HepG2 (cell line): Measurements from ENCODE around the gene COQ4. TPM values are rescaled to one million over a fixed set of nuclear protein-coding genes. Genes with fewer than 3 reads are reported as not detected.

Source experiments
- CC2D1A ChIP-seq: sonication (generic); formaldehyde crosslinking; IDR thresholded peaks from 2 replicates; pipeline ENCODE4 v1.8.1; 2023; ENCODE audit warnings: mild to moderate bottlenecking, missing genetic modification reagents
- CHD2 ChIP-seq: IDR thresholded peaks from 2 replicates; pipeline ENCODE4 v1.6.1; 2011; ENCODE audit warnings: low read depth, low read length, improper control_type of control experiment
- CREBL2 ChIP-seq: sonication (generic); formaldehyde crosslinking; IDR thresholded peaks from 2 replicates; pipeline ENCODE4 v1.8.1; 2023; ENCODE audit warnings: missing genetic modification reagents, mild to moderate bottlenecking, borderline replicate concordance
- KDM1A ChIP-seq: IDR thresholded peaks from 2 replicates; pipeline ENCODE4 v1.6.1; 2016; ENCODE audit warnings: missing compliant biosample characterization
- KDM2A ChIP-seq: sonication (generic); formaldehyde crosslinking; IDR thresholded peaks from 2 replicates; pipeline ENCODE4 v1.4.0; 2020; ENCODE audit warnings: low read depth, missing genetic modification reagents, borderline replicate concordance
- KDM5A ChIP-seq: fragments of 200-600 bp; sonication (generic); IDR thresholded peaks from 2 replicates; pipeline ENCODE4 v1.7.0; 2018; ENCODE audit warnings: antibody characterized with exemption, mild to moderate bottlenecking, low read length, borderline replicate concordance
- MIER2 ChIP-seq: IDR thresholded peaks from 2 replicates; pipeline ENCODE4 v1.6.1; 2016; ENCODE audit warnings: missing biosample characterization, missing genetic modification reagents
- TEAD2 ChIP-seq: sonication (generic); formaldehyde crosslinking; IDR thresholded peaks from 2 replicates; pipeline ENCODE4 v1.9.0; 2021; ENCODE audit warnings: missing genetic modification reagents
- XRCC5 ChIP-seq: fragments of 200-400 bp; formaldehyde crosslinking; optimal IDR thresholded peaks from 2 replicates; pipeline ENCODE3; 2017; ENCODE audit warnings: mild to moderate bottlenecking, low read length
- ZBTB26 ChIP-seq: IDR thresholded peaks from 2 replicates; pipeline ENCODE4 v1.6.1; 2016; ENCODE audit warnings: missing compliant biosample characterization, missing genetic modification reagents, borderline replicate concordance
- ZNF207 ChIP-seq: fragments of 450-650 bp; IDR thresholded peaks from 2 replicates; pipeline ENCODE4 v1.6.1; 2016; ENCODE audit warnings: antibody characterized with exemption, borderline replicate concordance
- ZNF337 ChIP-seq: sonication (generic); formaldehyde crosslinking; IDR thresholded peaks from 2 replicates; pipeline ENCODE4 v1.5.1; 2020; ENCODE audit warnings: missing genetic modification reagents, low read depth, mild to moderate bottlenecking, borderline replicate concordance
- ZNF446 ChIP-seq: sonication (generic); formaldehyde crosslinking; IDR thresholded peaks from 2 replicates; pipeline ENCODE4 v1.5.0; 2020; ENCODE audit warnings: mild to moderate bottlenecking, missing genetic modification reagents
- polyA plus RNA-seq, 8 experiments: library from polyadenylated mRNA; depleted of rRNA in 3 of 8; stranded (reverse) in 7 of 8; unstranded in 1 of 8; fragments of >200 nt; fragmentation: Illumina TruSeq in 4 of 8; extraction: Trizol in 4 of 8; gene quantifications; 2 replicates each; pipeline versions ENCODE4 v1.2.1 to v1.2.3, GENCODE V29; 2011 to 2016; ENCODE audit warnings: low read depth in 4 of 8, missing spikeins in 1 of 8, mixed read lengths in 1 of 8; ENCODE audit not compliant: insufficient read depth in 1 of 8
- total RNA-seq, 5 experiments: library from RNA; depleted of rRNA; stranded (reverse); fragments of >200 nt; fragmentation: Illumina TruSeq; extraction: Trizol; gene quantifications; 2 replicates each; pipeline ENCODE4 v1.2.3, GENCODE V29; 2016; ENCODE audit warnings: low read depth in 1 of 5
- TF ChIP-seq, protein P1 (sequence below): sonication (generic); formaldehyde crosslinking; IDR thresholded peaks from 2 replicates; pipeline ENCODE4 v1.5.0; 2020; ENCODE audit warnings: missing genetic modification reagents
- TF ChIP-seq, protein P2 (sequence below): sonication (generic); formaldehyde crosslinking; IDR thresholded peaks from 2 replicates; pipeline ENCODE4 v1.9.0; 2021; ENCODE audit warnings: mild to moderate bottlenecking, missing genetic modification reagents
- TF ChIP-seq, protein P3 (sequence below): sonication (generic); formaldehyde crosslinking; IDR thresholded peaks from 2 replicates; pipeline ENCODE4 v1.8.0; 2022; ENCODE audit warnings: mild to moderate bottlenecking, missing genetic modification reagents, borderline replicate concordance
- TF ChIP-seq, protein P4 (sequence below): sonication (generic); formaldehyde crosslinking; IDR thresholded peaks from 2 replicates; pipeline ENCODE4 v1.8.0; 2022; ENCODE audit warnings: missing genetic modification reagents, mild to moderate bottlenecking, inconsistent platforms, borderline replicate concordance

Gene COQ4
- total and polyA plus RNA-seq, 2 of the 13 experiments (the other 11 are each of a cell fraction or from before 2014, with no cell fraction given): 26.1 to 36.0 TPM

- no peak for TF ChIP-seq CHD2
- TF ChIP-seq ZNF207: no peak
- TF ChIP-seq, protein P1, sequence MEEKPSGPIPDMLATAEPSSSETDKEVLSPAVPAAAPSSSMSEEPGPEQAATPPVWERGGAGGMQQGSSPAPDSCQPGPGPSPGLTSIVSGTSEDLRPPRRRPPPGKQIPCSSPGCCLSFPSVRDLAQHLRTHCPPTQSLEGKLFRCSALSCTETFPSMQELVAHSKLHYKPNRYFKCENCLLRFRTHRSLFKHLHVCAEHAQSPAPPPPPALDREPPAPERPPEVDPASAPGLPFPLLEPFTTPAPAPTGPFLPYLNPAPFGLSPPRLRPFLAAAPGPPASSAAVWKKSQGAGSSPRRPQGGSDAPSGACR (CRISPR knock-in tag): no peak
- TF ChIP-seq CREBL2 (CRISPR knock-in tag): no peak
- peak; percentile 64; the same call in 1 of the 2 replicates for TF ChIP-seq KDM5A
- TF ChIP-seq, protein P2, sequence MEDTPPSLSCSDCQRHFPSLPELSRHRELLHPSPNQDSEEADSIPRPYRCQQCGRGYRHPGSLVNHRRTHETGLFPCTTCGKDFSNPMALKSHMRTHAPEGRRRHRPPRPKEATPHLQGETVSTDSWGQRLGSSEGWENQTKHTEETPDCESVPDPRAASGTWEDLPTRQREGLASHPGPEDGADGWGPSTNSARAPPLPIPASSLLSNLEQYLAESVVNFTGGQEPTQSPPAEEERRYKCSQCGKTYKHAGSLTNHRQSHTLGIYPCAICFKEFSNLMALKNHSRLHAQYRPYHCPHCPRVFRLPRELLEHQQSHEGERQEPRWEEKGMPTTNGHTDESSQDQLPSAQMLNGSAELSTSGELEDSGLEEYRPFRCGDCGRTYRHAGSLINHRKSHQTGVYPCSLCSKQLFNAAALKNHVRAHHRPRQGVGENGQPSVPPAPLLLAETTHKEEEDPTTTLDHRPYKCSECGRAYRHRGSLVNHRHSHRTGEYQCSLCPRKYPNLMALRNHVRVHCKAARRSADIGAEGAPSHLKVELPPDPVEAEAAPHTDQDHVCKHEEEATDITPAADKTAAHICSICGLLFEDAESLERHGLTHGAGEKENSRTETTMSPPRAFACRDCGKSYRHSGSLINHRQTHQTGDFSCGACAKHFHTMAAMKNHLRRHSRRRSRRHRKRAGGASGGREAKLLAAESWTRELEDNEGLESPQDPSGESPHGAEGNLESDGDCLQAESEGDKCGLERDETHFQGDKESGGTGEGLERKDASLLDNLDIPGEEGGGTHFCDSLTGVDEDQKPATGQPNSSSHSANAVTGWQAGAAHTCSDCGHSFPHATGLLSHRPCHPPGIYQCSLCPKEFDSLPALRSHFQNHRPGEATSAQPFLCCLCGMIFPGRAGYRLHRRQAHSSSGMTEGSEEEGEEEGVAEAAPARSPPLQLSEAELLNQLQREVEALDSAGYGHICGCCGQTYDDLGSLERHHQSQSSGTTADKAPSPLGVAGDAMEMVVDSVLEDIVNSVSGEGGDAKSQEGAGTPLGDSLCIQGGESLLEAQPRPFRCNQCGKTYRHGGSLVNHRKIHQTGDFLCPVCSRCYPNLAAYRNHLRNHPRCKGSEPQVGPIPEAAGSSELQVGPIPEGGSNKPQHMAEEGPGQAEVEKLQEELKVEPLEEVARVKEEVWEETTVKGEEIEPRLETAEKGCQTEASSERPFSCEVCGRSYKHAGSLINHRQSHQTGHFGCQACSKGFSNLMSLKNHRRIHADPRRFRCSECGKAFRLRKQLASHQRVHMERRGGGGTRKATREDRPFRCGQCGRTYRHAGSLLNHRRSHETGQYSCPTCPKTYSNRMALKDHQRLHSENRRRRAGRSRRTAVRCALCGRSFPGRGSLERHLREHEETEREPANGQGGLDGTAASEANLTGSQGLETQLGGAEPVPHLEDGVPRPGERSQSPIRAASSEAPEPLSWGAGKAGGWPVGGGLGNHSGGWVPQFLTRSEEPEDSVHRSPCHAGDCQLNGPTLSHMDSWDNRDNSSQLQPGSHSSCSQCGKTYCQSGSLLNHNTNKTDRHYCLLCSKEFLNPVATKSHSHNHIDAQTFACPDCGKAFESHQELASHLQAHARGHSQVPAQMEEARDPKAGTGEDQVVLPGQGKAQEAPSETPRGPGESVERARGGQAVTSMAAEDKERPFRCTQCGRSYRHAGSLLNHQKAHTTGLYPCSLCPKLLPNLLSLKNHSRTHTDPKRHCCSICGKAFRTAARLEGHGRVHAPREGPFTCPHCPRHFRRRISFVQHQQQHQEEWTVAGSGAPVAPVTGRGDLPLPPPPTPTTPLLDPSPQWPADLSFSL (CRISPR knock-in tag): no peak
- no peak for TF ChIP-seq MIER2 (CRISPR knock-in tag)
- TF ChIP-seq TEAD2: no peak
- no peak for TF ChIP-seq ZBTB26 (CRISPR knock-in tag)
- TF ChIP-seq KDM1A (CRISPR knock-in tag): no peak
- TF ChIP-seq XRCC5: no peak
- TF ChIP-seq ZNF446 (CRISPR knock-in tag): no peak
- no peak for TF ChIP-seq CC2D1A (CRISPR knock-in tag)
- TF ChIP-seq, protein P3, sequence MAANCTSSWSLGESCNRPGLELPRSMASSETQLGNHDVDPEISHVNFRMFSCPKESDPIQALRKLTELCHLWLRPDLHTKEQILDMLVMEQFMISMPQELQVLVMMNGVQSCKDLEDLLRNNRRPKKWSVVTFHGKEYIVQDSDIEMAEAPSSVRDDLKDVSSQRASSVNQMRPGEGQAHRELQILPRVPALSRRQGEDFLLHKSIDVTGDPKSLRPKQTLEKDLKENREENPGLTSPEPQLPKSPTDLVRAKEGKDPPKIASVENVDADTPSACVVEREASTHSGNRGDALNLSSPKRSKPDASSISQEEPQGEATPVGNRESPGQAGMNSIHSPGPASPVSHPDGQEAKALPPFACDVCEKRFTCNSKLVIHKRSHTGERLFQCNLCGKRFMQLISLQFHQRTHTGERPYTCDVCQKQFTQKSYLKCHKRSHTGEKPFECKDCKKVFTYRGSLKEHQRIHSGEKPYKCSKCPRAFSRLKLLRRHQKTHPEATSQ (CRISPR knock-in tag): no peak
- TF ChIP-seq ZNF337: no peak
- TF ChIP-seq, protein P4, sequence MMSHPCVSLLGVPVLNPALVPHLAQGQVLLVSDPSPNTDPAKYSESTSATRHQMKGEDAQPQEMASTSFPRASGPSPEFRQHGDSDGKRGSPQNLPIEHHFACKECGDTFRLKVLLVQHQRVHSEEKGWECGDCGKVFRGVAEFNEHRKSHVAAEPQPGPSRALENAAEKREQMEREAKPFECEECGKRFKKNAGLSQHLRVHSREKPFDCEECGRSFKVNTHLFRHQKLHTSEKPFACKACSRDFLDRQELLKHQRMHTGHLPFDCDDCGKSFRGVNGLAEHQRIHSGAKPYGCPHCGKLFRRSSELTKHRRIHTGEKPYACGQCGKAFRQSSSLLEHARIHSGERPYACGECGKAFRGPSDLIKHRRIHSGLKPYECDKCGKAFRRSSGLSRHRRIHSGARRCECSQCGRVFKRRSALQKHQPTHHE (CRISPR knock-in tag): peak; percentile 4; the same call in 1 of the 2 replicates
- peak; percentile 28; the same call in 1 of the 2 replicates for TF ChIP-seq KDM2A (CRISPR knock-in tag)
Observed at GRCh38 chr9:128275198-128276007, 47.2 kb upstream of the COQ4 start, which contains the start of gene GOLGA2 (continued).
